GM18519 (cell line): Measurements from ENCODE around the gene RAVER1.

Experiments used
- ATAC-seq: cut with Tn5 transposase; IDR thresholded peaks from one replicate; pipeline ENCODE4 v1.9.1; 2021; ENCODE audit warnings: mild to moderate bottlenecking, moderate library complexity; ENCODE audit not compliant: unreplicated experiment, low FRiP score

The RAVER1 gene

DNA sequence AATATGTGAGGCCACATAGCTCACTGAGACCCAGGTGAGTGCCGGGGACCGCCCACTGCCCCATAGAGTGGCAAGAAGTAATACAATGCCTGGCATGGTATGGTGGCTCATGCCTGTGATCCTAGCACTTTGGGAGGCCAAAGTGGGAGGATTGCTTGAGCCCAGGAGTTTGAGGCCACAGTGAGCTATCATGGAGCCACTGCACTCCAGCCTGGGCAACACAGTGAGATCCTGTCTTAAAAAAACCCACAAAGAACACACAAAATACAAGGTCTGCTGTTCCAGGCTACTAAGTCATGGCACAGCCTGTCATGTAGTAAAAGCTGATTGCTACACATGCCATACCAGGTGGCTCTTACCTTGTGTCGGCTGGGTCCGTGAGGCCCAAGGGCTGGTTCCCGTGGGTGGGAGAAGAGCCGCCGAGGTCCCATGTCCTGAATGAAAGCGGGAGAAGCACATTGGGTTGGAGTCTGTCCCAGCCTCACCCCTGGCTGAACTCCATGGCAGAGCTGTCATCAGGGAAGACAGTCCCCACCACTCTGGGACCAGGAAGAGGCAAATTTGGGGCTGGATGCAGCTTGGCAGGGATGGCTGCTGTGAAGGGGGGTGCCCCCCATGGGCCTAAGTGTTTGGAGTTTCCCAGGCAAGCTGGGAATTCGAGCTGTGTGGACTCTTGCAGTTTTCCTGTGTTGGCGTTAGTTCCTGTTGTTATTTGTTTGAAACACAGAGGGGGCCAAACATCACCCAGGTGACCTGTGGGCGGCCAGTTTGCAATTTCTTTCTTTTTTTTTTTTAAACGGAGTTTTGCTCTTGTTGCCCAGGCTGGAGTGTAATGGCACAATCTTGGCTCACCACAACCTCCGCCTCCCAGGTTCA, 14.3 kb downstream of the RAVER1 start:
- no peak for ATAC-seq

GRCh38 chr19:10317857-10318462, 15.4 kb downstream of the RAVER1 start:
- no peak for ATAC-seq

DNA sequence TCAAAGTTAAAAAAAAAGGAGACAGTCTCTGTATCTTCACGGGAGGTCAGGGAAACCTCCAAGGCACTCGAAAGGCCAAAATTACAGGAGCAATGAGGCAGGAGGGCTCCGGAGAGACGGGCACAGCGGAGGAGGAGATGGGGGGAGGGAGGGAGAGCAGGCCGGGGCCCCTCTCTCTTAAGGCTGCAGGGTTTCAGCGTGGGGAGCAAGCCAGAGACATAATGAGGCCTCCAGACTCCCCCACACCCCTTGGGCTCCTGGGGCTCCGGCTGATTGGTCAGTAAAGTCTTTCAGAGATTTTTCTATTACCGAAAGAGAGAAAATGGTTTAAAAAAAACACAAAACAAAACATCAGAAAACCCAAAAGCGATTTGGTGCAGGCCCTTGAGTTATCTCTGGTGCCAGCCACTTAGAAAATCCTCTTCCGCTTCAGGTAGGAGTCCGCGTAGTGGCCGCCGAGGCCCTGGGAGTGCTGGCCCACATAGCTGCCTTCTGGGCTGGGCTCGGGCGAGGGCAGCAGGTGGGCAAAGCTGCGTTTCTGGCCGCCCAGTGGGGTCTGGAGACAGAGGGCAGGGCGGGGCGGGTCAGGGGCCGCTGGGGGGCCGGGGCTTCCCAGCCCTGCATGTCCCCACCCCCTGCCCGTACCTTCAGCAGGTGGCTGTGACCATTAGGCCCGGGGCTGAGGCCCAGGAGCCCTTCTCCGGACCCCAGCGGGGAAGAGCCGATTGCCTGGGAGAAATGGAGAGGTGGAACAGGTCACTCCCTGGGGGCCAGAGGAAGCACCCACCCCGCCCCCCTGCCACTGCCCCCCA, 16.1 kb downstream of the RAVER1 start:
- ATAC-seq, result no peak

DNA sequence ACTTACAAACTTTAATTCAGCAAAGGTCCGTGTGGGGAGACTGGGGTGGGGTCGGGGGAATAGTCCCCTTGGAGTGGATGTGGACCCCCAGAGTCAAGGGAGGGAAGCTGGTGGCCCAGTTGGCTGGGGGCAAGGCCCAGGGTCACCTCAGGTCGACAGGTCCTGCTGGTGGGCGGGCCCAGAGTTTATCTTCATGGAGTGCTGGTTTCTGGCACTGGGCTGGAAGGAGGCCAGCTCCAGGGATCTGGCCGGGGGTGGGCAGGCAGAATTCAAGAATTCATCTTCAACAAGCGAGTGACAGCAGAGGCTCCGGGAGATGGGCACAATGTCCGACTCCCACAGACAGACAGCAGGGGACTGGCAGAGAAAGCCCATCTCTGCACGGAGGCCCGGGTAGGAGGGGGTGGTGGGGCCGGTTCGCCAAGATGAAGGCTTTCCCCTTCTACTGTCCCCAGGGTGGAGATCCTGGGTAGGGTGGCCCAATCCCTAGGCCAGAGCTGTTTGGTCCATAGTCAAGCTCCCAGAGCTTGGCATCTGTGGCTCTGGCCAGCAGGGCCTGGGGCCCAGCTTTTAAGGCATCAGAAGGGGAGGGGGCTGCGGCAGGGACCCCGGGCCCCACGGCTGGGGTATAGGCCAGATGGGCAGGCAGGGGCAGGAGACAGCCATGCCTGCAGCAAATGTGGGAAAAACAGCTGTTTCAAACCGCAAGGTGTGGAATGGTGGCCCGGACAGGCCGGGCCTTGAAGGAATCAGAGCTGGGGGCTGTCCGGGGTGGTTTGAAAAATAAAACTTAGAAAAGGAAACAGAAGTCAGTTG, 16.9 kb downstream of the RAVER1 start:
- no peak for ATAC-seq

DNA sequence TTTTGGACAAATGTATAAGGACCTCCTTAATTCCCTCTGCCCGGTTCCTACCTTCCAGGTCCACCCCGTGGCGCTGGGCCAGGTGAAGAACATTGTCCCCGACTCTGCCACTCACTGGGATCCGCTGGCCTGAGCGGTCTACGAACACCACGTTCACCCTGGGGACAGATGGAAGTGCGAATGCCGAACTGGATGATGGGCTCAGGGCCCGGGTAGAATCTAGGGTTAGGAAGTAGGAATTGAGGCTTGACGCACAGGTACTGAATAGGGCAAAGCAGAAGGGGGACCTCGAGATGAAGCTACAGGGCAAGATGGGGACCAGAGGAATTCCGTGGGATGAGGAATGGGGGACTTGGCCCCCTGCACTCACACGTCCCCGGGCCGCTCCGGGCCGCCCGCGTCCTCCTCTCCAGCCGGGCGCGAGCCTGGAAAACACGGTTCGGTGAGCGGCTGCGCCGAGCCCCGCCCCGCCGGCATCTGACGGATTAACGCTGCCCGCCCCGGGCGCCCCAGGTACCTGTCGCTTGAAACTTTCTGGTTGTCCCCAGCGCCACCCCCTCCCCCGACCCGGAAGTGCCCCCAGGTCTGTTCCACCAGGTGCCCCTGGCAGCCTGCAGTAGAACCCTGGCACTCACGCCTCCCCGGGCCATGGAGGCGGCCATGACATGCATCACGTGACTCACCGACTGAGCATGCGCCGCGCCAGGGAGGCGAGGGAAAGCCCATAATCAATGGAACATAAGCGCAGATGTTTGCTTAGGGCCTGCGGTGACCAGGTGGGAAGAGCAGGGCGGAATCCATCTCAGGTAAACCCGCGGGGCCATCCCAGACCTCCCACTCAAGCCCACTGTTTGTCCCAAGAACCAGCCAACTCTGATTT, 17.8 kb downstream of the RAVER1 start, which contains the start of gene FDX2:
TSS of gene FDX2 (minus strand) at position 681 of the 880 bp plus-strand sequence. CDS start at position 662, 19 bp downstream.
- ATAC-seq, result no peak

DNA sequence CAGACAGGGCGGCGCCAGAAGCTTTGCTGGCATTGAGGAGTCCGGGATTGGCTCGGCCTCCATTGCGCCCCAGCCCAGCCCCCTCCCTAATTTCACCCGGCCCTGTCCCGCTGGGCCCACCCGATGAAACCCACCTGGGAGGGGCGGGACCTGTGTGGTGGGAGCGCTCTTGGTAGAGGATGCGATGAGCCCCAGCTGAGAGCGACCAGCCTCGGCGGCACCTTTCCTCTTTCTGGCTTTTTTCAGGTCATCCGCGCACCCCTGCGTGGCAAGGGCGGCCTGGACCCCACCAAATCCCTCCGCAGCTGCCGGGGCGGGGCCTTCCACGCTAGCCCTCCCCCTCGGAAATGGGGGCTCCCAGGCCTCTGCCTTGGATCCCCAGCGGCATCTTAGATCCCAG, 23.9 kb downstream of the RAVER1 start, which contains the start of gene ZGLP1:
TSS of gene ZGLP1 (minus strand) at position 393 of the 400 bp plus-strand sequence.
- ATAC-seq, result no peak

GRCh38 chr19:10306327-10306726, 27.0 kb downstream of the RAVER1 start:
- no peak for ATAC-seq

GRCh38 chr19:10305139-10305806, 28.1 kb downstream of the RAVER1 start:
- ATAC-seq, result no peak

DNA sequence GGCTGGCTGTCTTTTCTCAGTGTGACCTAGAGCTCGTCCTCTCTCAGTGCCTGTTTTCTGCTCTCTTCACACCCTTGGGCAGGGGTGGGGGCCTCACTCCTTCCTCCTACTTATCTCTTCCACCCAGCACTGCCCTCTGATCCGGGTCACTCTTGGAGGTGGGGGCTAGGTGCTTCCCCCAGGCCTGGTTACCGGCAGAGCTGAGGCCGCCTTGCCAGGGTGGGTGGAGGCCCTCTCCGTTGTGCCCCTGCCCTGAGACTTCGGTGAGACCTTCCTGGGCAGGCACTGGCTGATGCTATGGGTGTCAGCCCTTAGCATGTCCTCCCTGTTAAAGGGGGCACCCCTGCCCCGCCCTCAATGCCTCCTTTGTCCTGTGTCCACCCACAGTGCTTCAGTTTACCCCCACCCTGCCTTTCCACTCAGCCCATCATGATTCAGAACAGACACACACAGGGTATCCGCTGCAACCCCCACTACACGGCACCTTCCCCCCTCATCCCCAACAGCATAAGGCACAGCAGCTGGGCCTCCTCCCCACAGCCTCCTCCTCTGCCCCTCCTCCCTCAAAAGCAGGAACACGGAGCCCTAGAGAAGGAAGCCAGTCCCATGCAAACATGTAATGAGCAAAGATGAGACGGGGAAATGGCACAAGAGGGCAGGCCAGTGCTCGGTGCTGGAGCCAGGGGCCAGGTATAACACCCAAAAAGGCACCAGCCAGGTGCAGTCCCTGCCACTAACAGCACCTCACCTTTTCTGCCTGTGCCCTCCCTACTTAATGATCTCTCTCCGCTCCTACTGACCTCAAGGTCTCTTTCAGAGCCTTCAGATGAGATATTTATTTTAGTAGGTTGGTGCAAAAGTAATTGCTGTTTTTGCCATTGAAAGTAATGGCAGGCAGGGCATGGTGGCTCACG, 33.5 kb downstream of the RAVER1 start:
- ATAC-seq, result no peak

DNA sequence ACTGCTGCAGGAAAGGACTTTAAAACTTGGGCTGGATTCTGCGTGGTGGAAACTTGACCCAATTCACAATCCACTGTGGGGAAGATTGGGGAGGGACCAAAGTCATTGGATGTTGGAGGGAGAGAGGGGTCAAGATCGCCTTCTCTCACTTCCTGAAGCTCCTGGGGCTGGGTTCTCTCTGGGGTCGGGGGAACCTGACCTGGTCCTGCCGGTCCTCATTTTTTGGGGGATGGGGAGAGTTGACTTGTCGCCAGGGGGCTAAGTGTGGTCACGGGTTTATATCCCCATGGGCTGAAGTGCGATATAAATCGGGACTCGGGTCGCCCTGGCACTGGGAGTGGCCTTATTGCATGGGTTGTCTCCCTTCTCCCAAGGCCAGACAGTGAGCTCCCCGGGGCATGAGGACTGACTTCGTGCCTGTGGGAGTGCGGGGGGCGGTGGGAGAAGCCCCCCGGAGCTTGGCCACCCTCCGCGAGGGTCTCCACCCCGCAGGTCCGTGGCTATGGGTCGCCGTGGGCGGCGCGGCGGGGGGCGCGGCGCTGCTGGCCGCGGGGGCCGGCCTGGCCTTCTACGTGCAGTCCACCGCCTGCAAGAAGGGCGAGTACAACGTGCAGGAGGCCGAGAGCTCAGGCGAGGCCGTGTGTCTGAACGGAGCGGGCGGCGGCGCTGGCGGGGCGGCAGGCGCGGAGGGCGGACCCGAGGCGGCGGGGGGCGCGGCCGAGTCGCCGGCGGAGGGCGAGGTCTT, 37.3 kb downstream of the RAVER1 start:
- no peak for ATAC-seq

- ATAC-seq, result no peak
Observed at GRCh38 chr19:10295305-10295846, 38.0 kb downstream of the RAVER1 start.

- ATAC-seq, result no peak
Observed at GRCh38 chr19:10294368-10294697, 39.0 kb downstream of the RAVER1 start.

GRCh38 chr19:10293637-10294367, 39.5 kb downstream of the RAVER1 start:
- ATAC-seq, result no peak

GRCh38 chr19:10292789-10293636, 40.3 kb downstream of the RAVER1 start:
- no peak for ATAC-seq

DNA sequence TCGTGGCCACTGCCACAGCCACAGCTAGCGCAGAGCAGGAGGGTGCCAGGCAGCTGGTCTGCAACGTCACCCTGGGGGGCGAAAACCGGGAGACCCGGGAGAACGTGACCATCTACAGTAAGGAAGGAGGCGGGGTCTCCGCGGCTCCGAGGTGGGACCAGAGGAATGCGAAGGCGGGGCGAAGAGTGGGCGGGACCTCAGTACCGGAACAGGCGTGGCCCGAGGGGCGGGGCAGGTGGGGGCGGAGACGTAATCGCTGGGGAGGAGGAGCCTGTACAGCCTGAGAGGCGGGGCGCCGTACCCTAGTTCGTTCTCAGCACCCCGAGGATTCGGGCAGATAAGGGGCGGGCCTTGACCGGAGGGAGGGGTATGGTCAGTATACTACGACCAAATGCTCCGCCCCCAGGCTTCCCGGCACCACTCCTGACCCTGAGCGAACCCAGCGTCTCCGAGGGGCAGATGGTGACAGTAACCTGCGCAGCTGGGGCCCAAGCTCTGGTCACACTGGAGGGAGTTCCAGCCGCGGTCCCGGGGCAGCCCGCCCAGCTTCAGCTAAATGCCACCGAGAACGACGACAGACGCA, 41.0 kb downstream of the RAVER1 start:
- no peak for ATAC-seq
